Measurements from ENCODE around the gene IKZF5. TPM values are rescaled to one million over a fixed set of nuclear protein-coding genes. Genes with fewer than 3 reads are reported as not detected.

Gene IKZF5
- total RNA-seq, 1 donor from 2014 or later, result 16.1 TPM

DNA sequence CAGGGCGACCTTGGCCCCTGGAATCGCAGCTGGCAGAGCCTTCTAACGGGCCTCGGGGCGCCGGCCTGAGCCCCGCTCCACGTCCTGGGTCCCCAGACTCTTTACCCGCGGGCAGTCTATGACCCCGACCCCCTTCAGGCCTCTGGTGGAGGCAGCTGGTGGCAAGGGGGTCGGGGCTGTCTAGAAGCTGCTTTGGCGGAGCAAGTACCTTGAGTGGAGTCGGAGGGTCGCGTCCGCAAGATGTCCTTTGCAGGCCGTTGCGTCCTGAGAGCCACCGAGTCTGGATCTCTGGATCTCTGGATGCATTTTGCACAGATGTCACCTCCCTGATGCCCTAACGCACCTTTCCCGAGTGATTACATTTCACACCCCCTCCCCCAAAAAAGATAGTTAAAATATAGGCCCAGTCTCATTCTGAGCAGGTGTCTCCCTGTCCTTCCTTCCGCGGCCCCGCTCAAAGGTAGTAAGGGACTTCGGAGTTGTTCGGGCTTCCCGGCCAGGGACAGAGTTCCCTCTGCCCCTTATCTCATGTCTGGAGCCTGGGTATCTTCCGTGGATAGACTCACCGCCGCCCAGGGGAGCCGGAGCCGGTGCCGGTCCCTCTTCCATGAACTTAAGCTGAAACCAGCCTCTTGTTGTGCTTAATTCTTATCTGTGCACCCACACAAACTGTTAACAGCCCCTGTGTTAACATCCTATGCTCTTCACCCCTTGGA is 668 bp upstream of the IKZF5 start:
- Mint-ChIP-seq H3K27ac (peak overlapping the region; percentile 99), H3K36me3 (ENCODE audit: low read depth) (peaks cover 28% of the 10 kb centered on the region), H3K4me1 (ENCODE audit: low read depth) (peaks cover 35% of the 10 kb centered on the region), H3K4me3 (ENCODE audit: low read depth) (peak overlapping the region; percentile 98), H3K27me3 (ENCODE audit: low read depth) (no peaks in the 10 kb centered on the region), H3K9me3 (no peaks in the 10 kb centered on the region)
- DNase-seq (ENCODE audit: low spot score), result peak; percentile 13
- intact Hi-C loops (cut with micrococcal nuclease), result loop anchor here (10.0 kb wide), 1 partner anchor 634 kb away; the partner anchor contains the start of gene PLEKHA1

DNA sequence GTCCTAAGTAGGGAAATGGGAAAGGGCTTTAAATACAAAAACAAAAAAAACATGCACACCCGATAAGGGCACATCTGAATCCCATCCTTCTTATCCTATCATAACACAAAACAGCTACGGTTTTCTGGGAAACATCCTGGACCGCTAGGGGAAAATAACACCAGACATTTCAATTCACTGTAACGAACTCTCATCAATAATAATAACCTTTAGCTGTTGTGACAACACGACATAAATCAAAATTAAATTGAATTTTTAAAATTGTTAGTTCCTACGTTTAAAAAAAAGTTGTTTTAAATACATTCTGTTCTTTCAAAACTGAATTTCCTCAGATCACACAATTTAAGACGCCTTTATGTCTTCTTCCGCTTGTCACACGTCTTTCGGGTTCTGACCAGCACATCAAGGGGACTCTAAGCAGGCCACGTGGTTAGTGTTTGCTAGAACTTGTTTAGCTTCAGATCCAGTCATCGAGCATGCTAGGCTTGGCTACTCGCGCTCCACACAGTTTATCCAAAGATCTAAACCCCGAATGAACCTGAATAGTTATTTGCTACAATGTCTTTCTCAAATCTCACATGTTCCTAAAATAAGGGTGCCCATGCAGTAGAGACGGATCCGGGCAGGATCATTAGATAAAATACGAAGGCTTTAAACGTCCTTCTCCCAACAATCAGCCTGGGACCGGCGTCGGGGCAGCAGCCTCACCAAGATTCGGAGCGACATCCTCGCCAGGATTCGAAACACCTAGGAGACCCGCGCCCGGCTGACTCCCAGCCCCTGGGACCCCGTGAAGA is 839 bp downstream of the IKZF5 start:
- Mint-ChIP-seq H3K36me3 (ENCODE audit: low read depth) (peaks cover 28% of the 10 kb centered on the region), H3K4me3 (ENCODE audit: low read depth) (peak overlapping the region; percentile 98), H3K9me3 (no peaks in the 10 kb centered on the region), H3K27me3 (ENCODE audit: low read depth) (no peaks in the 10 kb centered on the region), H3K4me1 (ENCODE audit: low read depth) (peaks cover 35% of the 10 kb centered on the region), H3K27ac (peak overlapping the region; percentile 99)
- peak; percentile 38 for DNase-seq (ENCODE audit: low spot score)
- intact Hi-C loops (cut with micrococcal nuclease), result loop anchor here (1.0 to 10.0 kb wide), 5 partner anchors 27 to 633 kb away; partner anchors contain the start of genes BUB3, C10orf88, FAM24B and PLEKHA1

DNA sequence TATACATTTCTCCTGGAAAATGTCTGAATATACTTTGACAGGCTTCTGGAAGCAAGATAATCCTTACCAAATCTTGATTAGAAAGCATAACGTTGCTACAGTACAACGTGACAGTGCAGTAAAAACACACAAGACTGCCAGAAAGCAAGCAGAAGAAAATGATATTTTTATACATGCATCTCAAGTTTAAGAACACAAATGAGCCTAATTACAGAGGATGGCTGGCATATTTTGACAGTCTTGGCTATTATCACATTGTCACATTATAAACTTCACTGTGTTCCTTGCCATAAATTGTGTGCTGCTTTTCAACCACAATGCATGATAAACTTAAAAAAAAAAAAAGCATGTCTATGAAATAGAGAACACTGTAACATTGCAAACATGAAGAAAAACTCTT is 4.3 kb downstream of the IKZF5 start:
- Mint-ChIP-seq H3K27ac (no peak overlapping the region), H3K4me3 (ENCODE audit: low read depth) (no peak overlapping the region), H3K27me3 (ENCODE audit: low read depth) (no peaks in the 10 kb centered on the region), H3K4me1 (ENCODE audit: low read depth) (peaks cover 29% of the 10 kb centered on the region), H3K36me3 (ENCODE audit: low read depth) (peaks cover 23% of the 10 kb centered on the region), H3K9me3 (no peaks in the 10 kb centered on the region)
- DNase-seq (ENCODE audit: low spot score), result no peak
- intact Hi-C loops (cut with micrococcal nuclease), result loop anchor here (10.0 kb wide), 1 partner anchor 629 kb away; the partner anchor contains the start of gene PLEKHA1

DNA sequence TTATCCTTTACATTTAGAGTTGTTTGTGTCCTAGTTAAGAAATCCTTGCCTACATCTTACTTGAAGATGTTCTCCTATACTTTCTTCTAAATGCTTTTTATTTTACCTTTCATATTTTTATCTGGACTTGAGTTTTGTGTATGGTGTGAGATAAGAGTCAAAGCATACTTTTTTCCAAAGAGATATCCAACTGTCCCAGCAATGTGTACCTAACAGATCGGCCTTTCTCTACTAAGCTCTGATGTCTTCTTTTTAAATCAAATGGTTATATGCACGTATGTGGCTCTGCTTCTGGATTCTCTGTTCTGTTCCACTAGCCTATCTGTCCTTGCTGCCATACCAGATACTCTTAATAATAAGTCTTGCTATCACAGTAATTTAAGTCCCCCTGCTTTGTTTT is 7.2 kb downstream of the IKZF5 start:
- no peaks in the 10 kb centered on the region for H3K9me3 Mint-ChIP-seq
- peaks cover 25% of the 10 kb centered on the region for H3K36me3 Mint-ChIP-seq (ENCODE audit: low read depth)
- intact Hi-C loops (cut with micrococcal nuclease), result loop anchor here (10.0 kb wide), 1 partner anchor 627 kb away; the partner anchor contains the start of gene PLEKHA1
- peaks cover 18% of the 10 kb centered on the region for H3K4me1 Mint-ChIP-seq (ENCODE audit: low read depth)
- no peak overlapping the region for H3K27ac Mint-ChIP-seq
- H3K4me3 Mint-ChIP-seq (ENCODE audit: low read depth), result no peak overlapping the region
- DNase-seq (ENCODE audit: low spot score), result no peak
- no peaks in the 10 kb centered on the region for H3K27me3 Mint-ChIP-seq (ENCODE audit: low read depth)

DNA sequence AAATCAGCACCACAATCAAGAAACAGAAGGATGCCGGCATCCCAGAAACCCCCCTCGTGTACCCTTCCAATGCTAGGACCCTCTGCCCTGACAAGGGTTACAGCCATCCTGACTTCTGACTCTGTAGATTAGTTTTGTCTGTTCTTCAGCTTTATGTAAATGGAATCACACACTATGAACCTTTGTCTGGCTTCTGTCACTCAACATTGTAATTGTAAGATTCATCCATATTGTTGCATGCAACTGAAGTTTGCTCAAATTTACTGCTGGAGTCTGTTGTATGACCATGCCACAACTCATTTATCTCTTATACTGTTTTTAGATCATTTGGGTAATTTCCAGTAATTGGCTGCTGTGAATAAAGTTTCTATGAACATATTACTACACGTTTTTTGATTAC is 8.4 kb downstream of the IKZF5 start:
- H3K36me3 Mint-ChIP-seq (ENCODE audit: low read depth), result peaks cover 23% of the 10 kb centered on the region
- DNase-seq (ENCODE audit: low spot score), result no peak
- no peak overlapping the region for H3K27ac Mint-ChIP-seq
- H3K4me1 Mint-ChIP-seq (ENCODE audit: low read depth), result peaks cover 10% of the 10 kb centered on the region
- no peaks in the 10 kb centered on the region for H3K27me3 Mint-ChIP-seq (ENCODE audit: low read depth)
- no peaks in the 10 kb centered on the region for H3K9me3 Mint-ChIP-seq
- no peak overlapping the region for H3K4me3 Mint-ChIP-seq (ENCODE audit: low read depth)
- intact Hi-C loops (cut with micrococcal nuclease), result loop anchor here (10.0 kb wide), 1 partner anchor 625 kb away; the partner anchor contains the start of gene PLEKHA1

DNA sequence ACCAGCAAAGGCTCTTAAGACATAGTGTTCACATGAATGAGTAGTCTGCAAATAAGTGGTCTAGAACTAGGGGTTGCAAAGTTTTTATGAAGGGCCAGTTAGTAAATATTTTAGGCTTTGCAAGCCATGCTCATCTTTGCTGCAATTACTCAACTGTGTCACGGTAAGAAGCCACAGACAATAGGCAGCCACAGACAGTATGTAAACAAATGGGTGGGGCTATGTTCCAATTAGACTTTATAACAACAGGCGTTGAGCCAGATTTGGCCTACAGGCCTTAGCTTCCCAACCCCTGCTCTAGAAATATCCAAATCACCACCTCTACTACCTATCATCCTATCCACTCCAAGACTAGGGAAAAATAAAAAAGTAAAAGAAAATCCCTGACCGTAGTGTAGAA is 9.2 kb downstream of the IKZF5 start:
- Mint-ChIP-seq H3K27me3 (ENCODE audit: low read depth) (no peaks in the 10 kb centered on the region), H3K27ac (no peak overlapping the region), H3K4me1 (ENCODE audit: low read depth) (peaks cover 10% of the 10 kb centered on the region), H3K36me3 (ENCODE audit: low read depth) (peaks cover 27% of the 10 kb centered on the region), H3K9me3 (no peaks in the 10 kb centered on the region), H3K4me3 (ENCODE audit: low read depth) (no peak overlapping the region)
- intact Hi-C loops (cut with micrococcal nuclease), result no loop called here
- no peak for DNase-seq (ENCODE audit: low spot score)

DNA sequence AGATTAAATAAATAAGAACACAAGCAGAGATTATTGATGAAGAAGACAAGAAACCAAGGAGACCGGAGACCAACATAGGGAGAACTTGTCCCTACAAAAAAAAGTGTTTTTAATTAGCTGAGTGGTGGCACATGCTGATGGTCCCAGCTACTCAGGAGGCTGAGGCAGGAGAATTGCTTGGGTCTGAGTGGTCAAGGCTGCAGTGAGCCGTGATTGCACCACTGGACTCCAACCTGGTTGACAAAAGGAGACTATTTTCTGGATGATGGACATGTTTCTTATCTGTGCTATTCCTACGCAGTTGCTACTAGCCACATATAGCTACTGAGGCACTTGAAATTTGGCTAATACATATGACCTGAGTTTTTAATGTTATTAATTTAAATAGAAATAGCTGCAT is 9.7 kb downstream of the IKZF5 start:
- Mint-ChIP-seq H3K9me3 (no peaks in the 10 kb centered on the region), H3K4me3 (ENCODE audit: low read depth) (no peak overlapping the region), H3K4me1 (ENCODE audit: low read depth) (peaks cover 10% of the 10 kb centered on the region), H3K27me3 (ENCODE audit: low read depth) (no peaks in the 10 kb centered on the region), H3K36me3 (ENCODE audit: low read depth) (peaks cover 31% of the 10 kb centered on the region), H3K27ac (no peak overlapping the region)
- intact Hi-C loops (cut with micrococcal nuclease), result no loop called here
- DNase-seq (ENCODE audit: low spot score), result no peak

DNA sequence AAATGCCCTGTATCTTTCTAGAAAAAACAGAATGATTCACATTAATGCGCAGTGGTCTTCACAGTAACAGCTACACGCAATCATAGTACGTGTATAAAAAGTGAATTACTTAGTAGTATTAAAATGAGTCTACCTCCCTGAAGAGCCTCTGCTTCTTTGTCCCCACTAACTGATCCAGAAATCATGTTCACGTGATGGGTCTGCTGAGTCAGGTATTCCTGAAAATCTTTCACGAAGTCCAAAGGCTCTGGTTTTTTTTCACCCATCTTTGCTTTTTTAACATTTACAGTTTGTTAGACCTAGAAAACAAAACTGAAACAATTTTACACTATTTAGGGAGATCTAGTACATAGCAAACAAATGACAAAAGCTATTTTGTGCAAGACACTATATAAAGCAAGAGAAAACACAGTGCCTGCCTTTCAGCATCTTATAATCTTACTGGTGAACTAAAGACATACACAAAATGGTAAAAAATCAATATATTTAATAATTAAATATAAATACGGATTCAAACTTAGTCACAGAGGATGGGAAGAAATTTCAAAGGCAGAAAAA is 10.2 kb downstream of the IKZF5 start:
- DNase-seq (ENCODE audit: low spot score), result no peak
- Mint-ChIP-seq H3K27me3 (ENCODE audit: low read depth) (no peaks in the 10 kb centered on the region), H3K36me3 (ENCODE audit: low read depth) (peaks cover 33% of the 10 kb centered on the region), H3K27ac (no peak overlapping the region), H3K4me1 (ENCODE audit: low read depth) (peaks cover 10% of the 10 kb centered on the region), H3K4me3 (ENCODE audit: low read depth) (no peak overlapping the region), H3K9me3 (no peaks in the 10 kb centered on the region)
- intact Hi-C loops (cut with micrococcal nuclease), result no loop called here

DNA sequence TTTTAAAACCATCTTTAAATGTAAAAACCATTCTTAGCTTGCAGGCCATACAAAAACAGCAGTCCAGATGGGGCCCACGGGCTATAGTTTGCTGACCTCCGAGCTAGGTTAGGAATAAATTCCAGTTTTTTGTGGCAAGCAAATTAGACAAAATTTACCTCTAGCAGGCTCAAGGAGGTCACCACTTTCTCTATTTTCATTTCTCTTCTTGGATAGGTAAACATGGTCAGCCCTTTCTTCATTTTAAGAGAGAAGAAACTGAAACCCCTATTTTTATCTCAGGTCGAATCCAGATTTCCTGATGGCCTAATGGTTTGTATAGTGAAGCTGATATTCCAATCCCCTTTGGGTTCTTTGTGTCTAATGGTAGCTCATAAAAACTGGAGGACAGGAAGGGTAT is 10.7 kb downstream of the IKZF5 start:
- H3K4me1 Mint-ChIP-seq (ENCODE audit: low read depth), result peaks cover 10% of the 10 kb centered on the region
- DNase-seq (ENCODE audit: low spot score), result no peak
- H3K9me3 Mint-ChIP-seq, result no peaks in the 10 kb centered on the region
- H3K27me3 Mint-ChIP-seq (ENCODE audit: low read depth), result no peaks in the 10 kb centered on the region
- H3K4me3 Mint-ChIP-seq (ENCODE audit: low read depth), result no peak overlapping the region
- intact Hi-C loops (cut with micrococcal nuclease), result no loop called here
- H3K27ac Mint-ChIP-seq, result no peak overlapping the region
- H3K36me3 Mint-ChIP-seq (ENCODE audit: low read depth), result peaks cover 33% of the 10 kb centered on the region

DNA sequence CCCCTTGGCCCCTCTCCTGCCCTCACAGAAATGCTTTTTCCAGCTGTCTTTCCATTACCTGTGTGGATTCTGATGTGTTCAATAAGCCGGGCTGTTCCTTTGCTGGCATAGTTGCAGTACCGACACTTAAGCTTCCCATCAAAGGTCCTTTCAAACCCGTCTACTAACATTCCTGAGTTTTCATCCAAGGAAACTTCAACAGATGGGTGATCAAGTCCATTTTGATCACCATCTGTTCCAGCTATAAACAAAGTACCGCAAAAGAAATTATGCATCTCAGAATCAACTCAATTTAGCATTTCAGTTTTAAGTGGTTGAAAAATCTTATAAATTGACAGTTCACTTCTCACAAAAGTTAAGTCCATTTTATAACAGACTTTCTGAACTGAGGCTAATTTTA is 12.7 kb downstream of the IKZF5 start:
- Mint-ChIP-seq H3K9me3 (no peaks in the 10 kb centered on the region), H3K4me3 (ENCODE audit: low read depth) (no peak overlapping the region), H3K27ac (no peak overlapping the region), H3K4me1 (ENCODE audit: low read depth) (peaks cover 8% of the 10 kb centered on the region), H3K36me3 (ENCODE audit: low read depth) (peaks cover 32% of the 10 kb centered on the region), H3K27me3 (ENCODE audit: low read depth) (no peaks in the 10 kb centered on the region)
- no peak for DNase-seq (ENCODE audit: low spot score)
- intact Hi-C loops (cut with micrococcal nuclease), result no loop called here

DNA sequence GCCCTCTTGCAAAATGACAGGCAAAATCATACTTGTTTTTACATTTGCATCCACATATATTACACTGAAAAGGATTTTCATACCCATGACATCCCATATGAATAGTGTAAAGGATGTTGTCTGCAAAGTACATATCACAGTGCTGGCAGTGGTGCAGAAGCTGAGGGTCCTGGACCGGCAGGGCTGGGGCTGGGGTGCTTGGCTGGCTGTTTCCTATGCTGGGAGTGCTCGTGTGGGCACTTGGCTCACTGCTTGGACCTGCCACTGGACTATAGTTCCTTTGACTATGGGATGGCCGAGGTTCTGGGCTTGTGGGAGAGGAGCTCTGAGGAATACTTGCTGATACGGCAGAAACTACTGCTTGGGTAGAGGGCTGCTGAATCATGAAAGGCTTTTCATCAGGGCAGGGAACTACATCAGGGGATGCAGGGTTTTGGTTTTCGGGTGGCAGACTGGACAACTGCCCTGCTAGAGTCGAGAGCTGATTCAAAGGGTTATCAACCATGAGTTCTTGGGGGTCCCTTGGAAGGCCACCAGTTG is 14.7 kb downstream of the IKZF5 start:
- H3K27me3 Mint-ChIP-seq (ENCODE audit: low read depth), result no peaks in the 10 kb centered on the region
- H3K4me3 Mint-ChIP-seq (ENCODE audit: low read depth), result no peak overlapping the region
- H3K36me3 Mint-ChIP-seq (ENCODE audit: low read depth), result peaks cover 36% of the 10 kb centered on the region
- H3K4me1 Mint-ChIP-seq (ENCODE audit: low read depth), result no peaks in the 10 kb centered on the region
- H3K27ac Mint-ChIP-seq, result no peak overlapping the region
- no peaks in the 10 kb centered on the region for H3K9me3 Mint-ChIP-seq
- DNase-seq (ENCODE audit: low spot score), result no peak
- intact Hi-C loops (cut with micrococcal nuclease), result no loop called here

DNA sequence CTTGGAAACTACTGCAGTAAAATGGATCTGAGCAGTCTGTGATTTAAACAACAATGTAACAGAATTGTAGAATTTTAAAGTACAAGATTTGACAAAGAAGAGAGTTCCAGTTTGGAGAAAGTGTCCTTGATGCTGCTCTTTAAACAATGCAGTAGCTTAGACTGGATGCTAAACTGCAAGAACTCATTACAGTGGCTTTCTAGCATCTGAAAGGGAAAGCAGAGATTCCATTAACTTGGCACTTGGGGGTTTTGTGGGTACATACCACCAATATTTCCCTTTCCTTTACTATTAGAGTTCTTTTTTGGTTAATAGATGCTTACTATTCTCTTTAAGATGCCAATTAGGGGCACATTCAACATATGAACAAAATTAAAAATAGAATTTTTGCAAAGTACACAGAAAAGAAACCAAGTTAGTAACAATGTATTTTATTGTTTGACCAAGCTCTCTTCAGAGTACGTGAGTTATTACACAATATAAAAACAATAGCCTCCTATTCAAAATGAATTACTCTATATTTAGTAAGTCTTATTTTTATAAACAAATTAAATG is 16.5 kb downstream of the IKZF5 start:
- intact Hi-C loops (cut with micrococcal nuclease), result no loop called here
- no peaks in the 10 kb centered on the region for H3K9me3 Mint-ChIP-seq
- H3K27ac Mint-ChIP-seq, result no peak overlapping the region
- no peak for DNase-seq (ENCODE audit: low spot score)
- no peak overlapping the region for H3K4me3 Mint-ChIP-seq (ENCODE audit: low read depth)
- no peaks in the 10 kb centered on the region for H3K27me3 Mint-ChIP-seq (ENCODE audit: low read depth)
- H3K36me3 Mint-ChIP-seq (ENCODE audit: low read depth), result peaks cover 32% of the 10 kb centered on the region
- no peaks in the 10 kb centered on the region for H3K4me1 Mint-ChIP-seq (ENCODE audit: low read depth)

Measured in activated T-helper 2 cell treated with anti-CD3 and anti-CD28 coated beads, Interferon-gamma antibody, Interleukin-2, Interleukin-4, amounts not matched to agents 10 μg/mL and 5 μg/mL and 100 μg/mL, durations not matched to agents 14 hours and 24 hours and 36 hours (primary cell).